Suppressor macrophage treated with lipopolysaccharide for 4 hours (primary cell): ENCODE measurements around the gene DPF3.

Experiments
- DNase-seq: peaks from one replicate; pipeline ENCODE4 v3.0.0-alpha.2; 2020

DPF3 gene

DNA sequence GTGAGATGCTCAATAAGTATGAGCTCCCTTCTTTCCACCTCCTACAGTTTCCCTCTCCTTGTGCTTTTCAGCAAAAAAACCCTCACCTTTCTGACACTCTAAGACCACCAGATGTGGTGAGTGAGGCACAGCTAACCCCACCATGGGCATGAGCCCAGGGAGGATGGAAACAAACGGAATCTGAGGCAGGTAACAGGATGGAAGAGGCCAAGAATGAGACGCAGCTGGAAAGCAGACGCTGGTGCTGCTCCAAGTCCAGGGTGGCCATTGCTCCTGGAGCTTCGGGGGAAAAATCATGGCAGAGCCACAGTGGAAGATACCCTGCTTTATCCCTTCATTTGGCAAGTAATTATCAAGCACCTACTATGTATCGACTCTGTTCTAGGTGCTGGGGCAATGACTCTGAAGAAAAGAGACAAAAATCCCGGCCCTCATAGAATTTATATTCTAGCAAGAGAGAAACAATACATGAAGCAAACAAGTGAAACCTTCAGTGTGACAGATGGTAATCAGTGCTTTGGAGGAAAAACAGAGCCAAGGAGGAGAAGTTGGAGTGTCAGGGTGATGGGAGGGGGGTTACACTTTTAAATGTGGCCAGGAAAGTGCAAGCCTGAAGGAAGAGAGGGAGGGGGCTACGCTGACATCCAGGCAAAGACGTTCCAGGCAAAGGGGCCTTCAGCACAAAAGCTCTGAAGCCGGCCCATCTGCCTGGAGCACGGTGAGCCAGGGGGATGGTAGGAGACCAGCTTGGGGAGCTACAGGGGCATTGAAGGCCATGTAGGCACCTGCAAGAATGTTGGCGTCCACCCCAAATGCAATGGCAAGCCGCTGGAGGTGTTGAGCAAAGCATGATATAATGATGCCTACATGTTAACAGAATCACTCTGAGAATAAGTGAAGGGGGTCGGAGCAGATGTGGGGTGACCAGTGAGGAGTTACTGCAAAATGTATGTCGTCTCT, 154.2 kb downstream of the DPF3 start:
- DNase-seq, result no peak

DNA sequence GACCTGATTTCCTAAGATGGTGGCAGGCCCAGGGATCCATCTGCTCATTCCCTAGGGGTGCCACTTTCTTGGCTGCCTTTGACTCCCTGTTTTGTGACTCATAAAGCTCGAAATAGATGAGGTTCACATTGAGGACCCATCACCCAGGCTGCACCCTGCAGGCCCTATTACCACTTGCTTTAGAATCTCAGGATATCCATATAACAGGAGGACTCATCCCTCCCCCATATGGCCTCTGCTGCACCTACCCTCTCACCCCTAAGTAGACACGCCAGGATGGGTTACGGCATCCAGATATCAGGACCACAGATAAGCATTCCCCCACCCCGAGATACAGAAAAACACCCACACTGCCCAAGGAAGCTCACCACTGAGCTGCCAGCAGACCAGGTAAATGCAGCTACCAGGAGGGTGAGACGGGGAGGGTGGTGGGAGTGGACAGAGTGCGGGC, 155.7 kb downstream of the DPF3 start:
- no peak for DNase-seq

DNA sequence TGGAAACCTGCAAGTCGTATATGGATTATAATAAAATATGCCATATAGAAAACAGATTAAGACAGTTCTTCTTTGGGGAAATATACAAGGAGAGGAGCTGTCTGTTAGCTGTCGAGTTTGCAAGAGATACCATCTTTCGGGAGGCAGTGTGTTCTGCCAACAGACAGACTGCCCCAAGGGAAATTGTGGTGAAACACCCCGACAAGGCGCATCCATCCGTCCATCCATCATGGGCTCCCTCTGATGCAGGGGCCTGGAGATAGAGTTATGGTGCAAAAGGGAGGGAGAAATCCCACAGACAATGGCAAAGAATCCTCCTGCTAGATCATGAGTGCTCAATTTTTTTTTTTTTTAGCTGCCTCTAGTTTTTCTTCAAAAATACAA, 156.3 kb downstream of the DPF3 start:
- no peak for DNase-seq

DNA sequence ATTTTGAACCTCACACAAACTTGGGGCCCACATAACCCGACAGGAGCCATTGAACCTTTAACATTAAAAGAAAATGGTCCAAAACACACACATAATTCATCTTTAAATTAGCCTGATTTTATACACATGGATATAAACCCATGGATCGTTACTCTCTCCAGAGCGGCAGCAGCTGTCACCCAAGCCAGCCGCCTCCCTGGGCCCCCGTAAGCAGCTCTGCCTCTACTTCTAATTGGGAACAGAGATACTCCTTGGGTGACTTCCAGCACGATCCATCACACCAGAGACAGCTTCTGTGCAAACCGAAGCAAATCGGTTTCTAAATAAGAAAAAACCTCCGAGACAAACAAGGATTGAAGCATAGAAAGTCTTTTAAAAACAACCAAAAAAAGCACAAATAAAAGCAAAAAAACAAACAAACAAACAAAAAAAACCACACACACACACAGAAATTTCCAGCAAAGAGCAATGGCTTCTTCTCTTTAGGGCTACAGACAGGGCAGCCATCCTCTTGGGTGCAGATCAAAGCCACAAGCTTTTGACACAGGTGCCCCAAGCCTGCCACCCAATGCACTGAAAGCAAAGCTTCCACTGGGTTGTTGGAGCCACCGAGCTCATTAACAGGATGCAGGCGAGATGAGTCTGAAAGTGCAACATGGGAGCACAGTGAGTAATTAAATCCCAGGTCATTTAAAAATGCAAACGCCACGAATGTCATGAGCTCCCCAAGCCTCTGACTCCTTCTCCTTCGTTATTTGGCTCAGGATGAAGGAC, 156.9 kb downstream of the DPF3 start:
- DNase-seq, result no peak

DNA sequence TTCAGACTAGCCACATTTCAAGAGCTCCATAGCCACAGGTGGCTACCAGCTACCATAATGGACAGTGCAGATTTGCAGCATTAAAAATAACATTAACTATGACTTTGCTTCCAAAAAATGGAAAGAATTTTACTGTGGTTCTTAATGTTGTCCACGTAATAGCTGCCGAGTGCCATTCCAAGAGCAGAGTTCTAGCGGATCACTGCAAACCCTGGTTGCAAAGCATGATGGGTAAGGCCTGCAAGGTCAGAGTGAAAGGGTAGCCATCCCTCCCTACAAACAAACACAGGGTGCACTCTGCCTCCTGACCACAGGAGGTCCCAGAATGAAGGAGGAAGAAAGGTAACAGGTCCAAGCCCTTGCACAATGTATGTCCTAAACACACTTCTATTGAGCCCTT, 157.6 kb downstream of the DPF3 start:
- no peak for DNase-seq

DNA sequence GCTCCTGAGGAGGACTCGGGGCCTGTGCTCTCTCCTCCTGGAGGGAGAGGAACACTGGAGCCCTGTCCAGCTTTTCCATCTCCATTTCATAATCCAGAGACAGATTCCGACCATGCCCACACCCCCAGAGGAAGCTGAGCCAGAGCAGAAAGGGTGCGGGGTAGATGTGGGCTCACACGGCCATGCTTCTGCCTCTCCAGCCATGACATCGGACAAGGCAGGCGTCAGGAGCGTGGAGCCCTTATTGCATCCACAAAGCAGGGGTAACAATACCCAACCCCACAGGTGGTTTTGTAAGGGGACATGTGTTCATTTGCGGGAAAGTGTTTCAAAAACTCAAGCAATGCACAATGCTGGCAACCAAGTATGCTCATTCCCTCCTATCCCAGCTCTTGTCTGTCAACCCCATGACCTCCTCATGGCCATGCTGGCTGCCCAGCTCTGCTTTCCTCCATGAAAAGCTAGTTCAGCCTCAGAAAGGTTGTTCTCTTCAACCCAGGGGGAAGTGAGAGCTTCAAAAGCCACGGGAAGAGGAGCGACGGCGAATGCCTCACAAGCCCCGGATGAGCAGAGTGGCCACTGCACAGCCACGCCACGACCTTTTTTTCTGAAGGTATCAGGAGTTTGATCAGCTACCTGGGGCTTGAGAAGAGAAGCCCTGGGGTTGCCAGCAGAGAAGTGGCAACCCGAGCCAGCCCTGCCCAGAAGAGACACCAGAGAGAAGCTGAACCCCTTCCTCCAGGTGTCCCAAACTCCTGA, 161.7 kb downstream of the DPF3 start:
- DNase-seq, result no peak

DNA sequence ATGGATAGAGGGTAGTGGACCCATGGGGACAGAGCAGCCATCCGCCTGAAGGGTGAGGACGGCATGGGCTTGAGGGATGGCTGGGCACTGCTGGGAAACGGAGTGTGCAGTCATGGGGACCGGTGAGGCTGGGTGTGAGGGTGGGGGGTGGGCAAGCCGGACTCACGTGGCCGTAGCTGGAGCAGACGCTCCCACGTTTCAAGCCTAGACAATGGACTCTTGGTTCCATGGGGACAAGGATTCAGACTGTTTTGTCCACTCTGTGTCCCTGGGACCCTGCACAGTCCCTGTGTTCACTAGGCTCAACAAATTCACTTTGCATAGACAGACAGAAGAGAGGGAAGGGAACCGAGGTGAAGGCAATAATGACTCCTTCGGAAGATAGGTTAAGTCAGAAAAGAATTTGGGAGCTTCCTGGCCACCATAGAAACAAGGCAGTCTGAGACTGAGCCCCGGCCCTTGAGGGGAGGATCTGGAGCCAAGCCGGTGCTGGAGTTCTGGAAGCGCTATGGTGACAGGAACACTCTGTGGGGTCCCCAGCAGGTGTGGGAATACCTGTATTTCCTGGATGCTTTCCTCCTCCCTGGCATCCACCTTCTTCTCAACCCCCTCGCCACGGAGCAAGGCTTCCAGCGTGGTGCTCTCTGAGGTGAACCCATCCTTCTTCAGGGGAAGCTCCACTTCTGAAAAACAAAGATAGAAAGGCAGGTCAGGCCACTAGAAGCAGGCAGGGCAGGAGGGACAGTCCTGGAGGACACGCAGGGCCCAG, 162.5 kb downstream of the DPF3 start:
- no peak for DNase-seq

DNA sequence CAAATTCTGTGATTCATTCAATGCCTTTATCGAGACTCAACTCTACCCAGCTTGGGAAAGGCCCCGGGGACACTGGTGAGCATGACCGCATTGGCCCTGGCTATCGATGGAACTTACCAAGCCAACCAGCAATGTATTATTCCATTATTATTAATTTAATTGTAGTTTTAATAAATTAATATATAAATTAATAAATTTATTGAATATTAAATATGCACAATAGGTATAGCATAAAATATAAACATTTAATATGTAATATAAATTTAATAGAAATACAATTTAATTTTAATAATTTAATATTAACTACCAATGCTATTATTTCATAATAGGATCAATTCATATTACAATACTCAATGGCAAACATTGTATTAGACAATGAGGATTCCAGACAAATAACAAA, 163.4 kb downstream of the DPF3 start:
- DNase-seq, result no peak

DNA sequence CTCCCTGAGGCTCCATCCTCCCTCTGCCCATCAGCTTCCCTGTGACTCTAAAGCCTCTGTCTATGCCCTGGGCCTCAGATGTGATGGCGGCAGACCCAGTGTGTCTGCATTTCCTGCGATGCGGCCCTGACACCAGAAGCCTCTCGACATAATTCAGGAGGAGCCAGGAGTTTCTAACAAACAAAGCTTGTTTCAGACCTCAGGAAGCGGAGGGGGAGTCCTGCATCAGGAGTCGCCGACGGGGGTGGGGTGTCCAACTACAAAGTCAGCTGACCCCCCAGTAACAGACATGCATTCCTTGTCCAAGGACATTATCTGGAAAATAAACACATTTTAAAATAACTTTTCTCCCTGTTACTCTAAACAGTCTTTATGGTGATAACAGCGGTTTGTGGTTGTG, 167.5 kb downstream of the DPF3 start:
- no peak for DNase-seq

DNA sequence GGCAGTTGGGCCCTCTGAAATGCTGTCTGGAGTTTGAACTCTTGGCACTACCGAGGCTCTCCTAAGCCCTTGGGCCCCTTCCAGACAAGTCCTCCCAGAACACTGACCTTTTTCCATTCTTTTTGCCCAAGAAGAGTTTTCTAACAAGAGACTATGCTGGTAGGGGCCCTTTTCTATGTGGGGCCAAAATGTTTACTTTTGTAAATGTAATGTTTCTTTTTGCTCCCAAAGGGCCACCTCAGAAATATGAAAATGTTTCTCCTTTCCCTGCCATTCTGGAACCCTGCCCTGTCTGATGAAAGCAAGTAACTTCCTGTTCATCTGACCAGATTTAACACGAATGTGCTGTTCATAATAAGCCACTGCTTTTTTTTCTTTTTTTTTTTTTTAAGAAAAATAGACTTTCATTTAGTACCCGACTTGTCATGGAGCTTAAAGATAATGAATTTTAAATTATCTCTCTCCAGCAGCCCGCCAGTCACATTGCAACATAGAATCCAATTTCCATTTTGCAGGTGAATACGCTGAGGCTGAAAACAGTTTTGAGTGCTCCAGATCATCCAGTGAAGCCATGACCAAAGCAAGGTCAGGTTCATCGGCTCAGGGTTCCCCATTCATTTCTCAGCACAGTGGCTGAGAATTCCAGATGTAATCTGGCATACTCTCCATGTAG, 169.9 kb downstream of the DPF3 start:
- DNase-seq, result no peak

DNA sequence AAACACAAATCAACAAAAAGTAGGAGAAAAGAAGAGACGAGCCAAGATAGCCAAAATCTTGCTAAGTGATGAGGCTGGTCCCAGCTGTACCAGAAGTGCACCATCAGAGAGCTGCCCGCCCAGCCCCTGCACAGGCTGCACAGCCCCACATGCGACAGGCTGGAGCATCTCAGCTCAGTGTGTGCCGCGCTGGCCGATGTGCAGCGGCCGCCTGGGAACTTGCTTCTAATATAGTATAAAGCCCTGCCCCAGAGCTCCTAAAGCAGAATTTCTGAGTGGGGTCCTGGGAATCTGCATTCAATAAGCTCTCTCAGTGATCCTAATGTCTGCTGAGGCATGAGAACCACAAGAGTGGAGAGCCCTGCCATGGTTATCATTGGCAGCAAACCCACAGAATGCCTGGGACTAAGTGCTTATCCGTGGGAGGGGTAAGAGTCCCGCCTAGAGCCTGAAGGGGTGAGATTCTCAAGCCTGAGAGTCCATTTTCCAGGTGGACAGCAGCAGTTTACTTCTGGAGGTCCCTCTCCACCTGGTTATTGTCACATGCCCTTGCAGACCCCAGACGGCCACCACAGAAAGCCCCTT, 171.6 kb downstream of the DPF3 start:
- DNase-seq, result no peak

DNA sequence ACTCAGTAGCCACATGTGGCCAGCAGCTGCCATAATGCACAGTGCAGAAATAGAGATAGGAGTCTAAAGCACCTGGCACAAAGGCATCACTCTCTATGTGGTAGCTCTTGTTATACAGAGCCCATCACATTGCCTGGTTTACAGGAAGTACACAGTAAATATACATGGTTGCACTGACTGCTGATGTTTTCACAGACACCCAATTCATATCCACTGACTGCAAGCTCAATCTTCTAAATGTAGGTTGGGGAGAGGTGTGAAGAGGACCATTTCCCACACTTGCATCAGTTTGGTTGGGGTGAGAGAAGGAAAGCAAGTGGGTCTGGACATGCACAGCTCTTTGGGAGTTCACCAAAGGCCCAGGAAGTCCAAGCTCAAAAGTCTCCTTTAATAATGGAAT, 172.8 kb downstream of the DPF3 start:
- no peak for DNase-seq

DNA sequence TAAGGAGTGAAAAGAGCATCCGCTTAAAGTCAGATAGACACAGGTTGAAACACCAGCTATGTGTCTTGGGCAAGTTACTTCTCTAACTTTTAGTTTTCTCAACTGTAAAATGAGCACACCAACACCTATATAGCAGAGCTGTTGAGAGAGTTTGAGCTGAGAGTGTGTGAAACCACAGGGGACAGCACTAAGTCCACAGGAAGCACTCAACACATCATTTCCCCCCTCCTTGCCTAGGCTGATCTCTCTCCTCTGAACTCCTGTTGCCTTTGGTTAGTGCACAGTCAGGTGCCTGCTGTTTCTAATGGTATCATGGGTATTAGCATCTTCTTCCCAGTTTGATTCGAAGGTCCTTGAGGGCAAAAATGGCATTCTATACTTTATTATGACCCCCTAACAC, 176.7 kb downstream of the DPF3 start:
- DNase-seq, result no peak

DNA sequence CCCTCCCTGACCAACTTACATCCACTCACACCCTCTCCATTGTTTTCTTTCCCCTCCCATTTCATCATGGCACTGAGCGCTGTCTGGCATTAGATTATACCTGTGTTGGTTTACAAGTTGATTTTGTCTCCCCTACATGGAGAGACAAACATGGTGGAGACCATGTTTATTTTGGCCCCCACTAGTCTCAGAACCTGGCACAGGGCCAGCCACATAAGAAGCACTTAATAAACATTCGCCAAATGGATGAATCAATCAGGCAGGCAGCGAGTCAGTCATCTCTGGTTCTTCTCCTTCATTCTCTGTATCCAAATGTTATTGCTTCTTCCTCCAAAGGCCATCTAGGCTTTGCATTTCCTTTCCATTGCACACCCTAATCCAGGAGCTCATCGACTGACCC, 177.4 kb downstream of the DPF3 start:
- no peak for DNase-seq

DNA sequence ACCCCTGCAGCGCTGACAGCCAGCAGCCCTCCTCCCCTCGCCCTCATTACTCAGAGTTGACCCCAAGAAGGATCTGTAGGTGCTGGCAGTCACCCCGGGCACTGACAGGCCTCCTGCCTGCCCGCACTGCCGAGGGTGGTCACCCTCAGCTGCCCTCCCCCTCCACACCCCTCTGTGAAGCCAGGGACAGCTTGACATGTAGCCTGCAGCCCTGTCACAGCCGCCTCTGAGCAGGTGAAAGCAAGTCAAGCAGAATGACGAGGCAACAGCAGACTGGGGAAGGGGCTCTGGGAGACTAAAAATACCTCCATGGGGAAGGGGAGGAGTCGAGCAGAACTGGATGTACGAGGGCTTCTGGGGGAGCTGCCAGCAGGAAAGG, 178.1 kb downstream of the DPF3 start:
- no peak for DNase-seq

DNA sequence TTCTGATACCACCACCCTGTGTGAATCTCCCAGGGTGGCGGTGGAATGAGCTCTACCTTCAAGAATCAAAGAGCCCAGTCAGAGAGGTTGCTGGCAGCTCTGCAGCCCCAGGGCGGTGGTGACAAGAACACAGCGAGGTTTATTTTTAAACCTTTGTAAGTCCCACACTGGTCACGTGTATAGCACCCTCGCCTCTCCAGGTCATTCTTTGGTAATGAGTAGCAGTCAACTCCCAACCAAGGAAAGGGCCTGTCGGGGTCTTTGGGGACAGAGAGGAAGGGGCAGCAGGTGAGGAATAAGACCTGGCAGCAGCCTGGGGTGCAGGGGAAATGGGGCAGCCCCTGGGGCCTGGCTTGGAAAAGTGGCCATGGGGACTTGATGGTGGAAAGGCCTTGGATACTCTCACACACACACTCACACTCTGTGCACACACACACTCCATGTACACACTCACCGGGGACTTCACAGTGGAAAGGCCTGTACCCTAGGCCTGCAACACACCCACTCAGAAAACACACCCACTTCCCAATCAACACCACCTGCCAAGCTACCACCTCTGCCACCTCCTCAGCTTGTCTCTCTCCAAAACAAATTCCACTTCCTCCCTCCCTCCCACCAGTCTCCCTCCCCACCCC, 178.6 kb downstream of the DPF3 start:
- DNase-seq, result no peak

DNA sequence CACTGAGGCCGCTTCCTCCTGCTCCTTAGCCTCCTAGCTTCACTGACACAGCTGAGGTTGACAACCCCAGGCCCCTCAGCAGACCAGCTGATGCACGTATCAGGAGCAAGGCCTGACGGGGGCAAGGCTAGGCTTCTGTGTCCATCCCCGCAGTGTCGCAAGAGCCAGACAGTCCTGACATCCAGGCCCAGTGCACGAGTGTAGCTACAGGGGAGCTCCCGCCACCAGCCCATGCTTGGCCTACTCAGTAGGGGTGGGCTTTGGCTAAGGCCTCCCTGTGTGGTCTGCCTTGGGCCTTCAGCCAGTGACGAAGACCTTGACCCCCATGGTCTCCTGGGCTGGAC, 179.1 kb downstream of the DPF3 start:
- no peak for DNase-seq

DNA sequence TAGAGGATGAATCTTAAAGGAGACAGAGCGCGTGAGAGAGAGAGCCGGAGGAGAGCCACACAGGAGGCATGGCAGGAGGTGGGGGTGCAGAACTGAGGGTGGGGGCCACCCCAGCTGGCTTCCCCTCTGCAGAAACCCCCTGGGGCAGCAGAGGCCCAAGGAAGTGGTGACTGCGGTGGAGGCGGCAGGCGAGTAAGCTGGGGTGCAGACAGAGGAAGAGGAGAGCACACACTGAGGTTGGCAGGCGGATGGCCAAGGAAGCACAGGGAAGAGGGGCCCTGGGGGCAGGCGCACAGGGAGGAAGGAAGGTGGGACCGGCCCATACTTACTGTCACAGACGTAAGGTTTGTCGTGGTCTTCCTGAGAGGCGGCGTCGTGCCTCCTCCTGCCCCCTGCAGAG, 179.8 kb downstream of the DPF3 start:
- no peak for DNase-seq

DNA sequence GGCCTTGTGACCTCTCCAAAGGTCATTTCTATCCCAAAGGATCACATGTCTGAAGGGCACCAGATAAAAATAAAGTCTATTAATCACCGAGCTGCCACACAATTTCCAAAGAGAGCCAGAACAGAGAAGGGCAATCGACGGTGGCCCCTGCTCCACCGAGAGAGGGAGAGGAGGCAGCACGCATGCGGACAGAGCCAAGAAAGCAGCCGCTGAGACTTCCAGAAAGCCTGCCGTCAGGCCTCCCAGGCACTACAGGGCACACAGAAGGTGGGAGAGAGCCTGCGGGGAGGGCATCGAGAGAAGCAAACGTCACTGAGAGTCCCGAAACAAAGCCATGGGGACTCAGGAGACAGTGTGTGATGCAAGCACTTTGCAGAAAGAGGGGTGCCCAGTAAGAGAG, 182.0 kb downstream of the DPF3 start:
- no peak for DNase-seq

DNA sequence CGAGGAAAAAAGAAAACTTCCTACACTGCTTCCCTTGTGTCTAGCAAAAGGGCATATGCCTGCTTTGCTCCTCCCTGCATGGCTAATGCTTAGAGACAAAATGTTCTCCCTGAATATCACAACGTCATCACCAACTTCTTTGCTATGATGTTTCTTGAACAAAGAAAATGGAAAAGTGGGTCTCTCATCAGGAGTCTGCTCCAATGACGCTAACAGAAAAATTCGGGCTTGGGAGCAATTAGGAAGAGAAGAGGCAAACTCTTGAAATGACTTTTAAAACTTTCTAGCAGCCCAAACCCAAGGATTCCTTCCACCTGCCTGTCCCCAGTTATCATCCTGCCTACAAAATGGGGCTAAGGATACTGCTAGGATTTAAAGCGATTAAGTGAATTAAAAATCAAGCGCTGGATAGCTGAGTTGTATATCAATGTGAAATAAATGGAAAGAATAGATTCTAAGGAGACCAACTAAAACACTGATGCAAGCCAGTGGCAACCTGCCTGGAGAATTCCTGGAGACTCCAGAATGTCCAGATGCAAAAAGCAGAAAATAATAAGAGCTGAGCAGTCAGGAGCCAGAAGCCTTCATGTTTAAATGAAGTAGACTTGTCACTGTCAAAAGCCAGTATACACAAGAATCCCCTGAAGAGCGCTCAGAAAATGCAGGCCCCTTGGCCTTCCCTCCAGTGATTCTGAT, 183.8 kb downstream of the DPF3 start:
- no peak for DNase-seq
